ENCODE results near the gene OCLN. TPM values are rescaled to one million over a fixed set of nuclear protein-coding genes. Genes with fewer than 3 reads are reported as not detected.
"Not testable (repeated sequence)": the region's sequence is repeated elsewhere in the genome, so short reads cannot be mapped to it uniquely, and the experiment has no call there.

The OCLN gene
- 30.8 and 39.0 TPM in 2 replicates for total RNA-seq (2014; rRNA removed; shearing (Covaris generic))

- DNase-seq (ENCODE audit: low read depth) = peak; percentile 88
Measured at GRCh38 chr5:69492391-69492922, at the start of gene OCLN. TSS of gene OCLN (plus strand) at chr5:69492790. CDS start at chr5:69504245, 11,455 bp downstream.

GRCh38 chr5:69444127-69444754 is 48.3 kb upstream of the OCLN start:
- DNase-seq (ENCODE audit: low read depth) = no peak

- DNase-seq (ENCODE audit: low read depth) = no peak
Measured at GRCh38 chr5:69449511-69449910, 43.1 kb upstream of the OCLN start.

GRCh38 chr5:69450116-69450515 is 42.5 kb upstream of the OCLN start:
- peak; percentile 87 for DNase-seq (ENCODE audit: low read depth)

GRCh38 chr5:69450527-69450926 is 42.1 kb upstream of the OCLN start:
- not testable (repeated sequence) for DNase-seq (ENCODE audit: low read depth)

GRCh38 chr5:69451941-69452647 is 40.5 kb upstream of the OCLN start:
- DNase-seq (ENCODE audit: low read depth) = no peak

GRCh38 chr5:69453487-69453886 is 39.1 kb upstream of the OCLN start:
- not testable (repeated sequence) for DNase-seq (ENCODE audit: low read depth)

- DNase-seq (ENCODE audit: low read depth) = no peak
Measured at GRCh38 chr5:69454460-69455249, 37.9 kb upstream of the OCLN start.

- DNase-seq (ENCODE audit: low read depth) = not testable (repeated sequence)
Measured at GRCh38 chr5:69455428-69455988, 37.1 kb upstream of the OCLN start.

GRCh38 chr5:69462170-69462569 is 30.4 kb upstream of the OCLN start:
- DNase-seq (ENCODE audit: low read depth) = no peak

GRCh38 chr5:69466375-69466774 is 26.2 kb upstream of the OCLN start:
- not testable (repeated sequence) for DNase-seq (ENCODE audit: low read depth)

GRCh38 chr5:69467442-69468225 is 25.0 kb upstream of the OCLN start:
- DNase-seq (ENCODE audit: low read depth) = no peak

GRCh38 chr5:69468631-69469030 is 24.0 kb upstream of the OCLN start:
- no peak for DNase-seq (ENCODE audit: low read depth)

- DNase-seq (ENCODE audit: low read depth) = not testable (repeated sequence)
Measured at GRCh38 chr5:69471516-69471915, 21.1 kb upstream of the OCLN start.

GRCh38 chr5:69472535-69473143 is 20.0 kb upstream of the OCLN start:
- DNase-seq (ENCODE audit: low read depth) = not testable (repeated sequence)

- no peak for DNase-seq (ENCODE audit: low read depth)
Measured at GRCh38 chr5:69477170-69477569, 15.4 kb upstream of the OCLN start.

- DNase-seq (ENCODE audit: low read depth) = not testable (repeated sequence)
Measured at GRCh38 chr5:69478296-69478695, 14.3 kb upstream of the OCLN start.

- peak; percentile 9 for DNase-seq (ENCODE audit: low read depth)
Measured at GRCh38 chr5:69484891-69485290, 7.7 kb upstream of the OCLN start.

GRCh38 chr5:69485471-69485870 is 7.1 kb upstream of the OCLN start:
- no peak for DNase-seq (ENCODE audit: low read depth)

- DNase-seq (ENCODE audit: low read depth) = no peak
Measured at GRCh38 chr5:69489246-69489645, 3.3 kb upstream of the OCLN start.

GRCh38 chr5:69491027-69491426 is 1.6 kb upstream of the OCLN start:
- no peak for DNase-seq (ENCODE audit: low read depth)
